K562 (cell line): ENCODE data around the gene KCTD21. TPM values are rescaled to one million over a fixed set of nuclear protein-coding genes. Genes with fewer than 3 reads are reported as not detected.

Experiments used
- ATAC-seq: fragments of 200-7000 bp; cut with Tn5 transposase; 3 replicates; pipeline ENCODE4 v1.9.1; 2020; ENCODE audit warnings: moderate library complexity
- BruUV-seq: library from RNA; stranded (reverse); fragments of 400-500 nt; replicated peaks from 2 replicates; lab custom pipeline; 2021; lab: Mats Ljungman, UMichigan
- CTCF ChIA-PET: fragments of 300-600 bp; formaldehyde crosslinking; extraction: SDS; loops from one replicate; lab custom pipeline; 2021; ENCODE audit warnings: low intra/inter-chr PET ratio; lab: Yijun Ruan, JAX
- POLR2A ChIA-PET: fragments of 300-600, 350-650 bp; sonication (Branson Sonifier 250); formaldehyde crosslinking; extraction: SDS; loops from one replicate; lab custom pipeline; 2021; ENCODE audit warnings: antibody characterized with exemption, inconsistent platforms; lab: Yijun Ruan, JAX
- DNase-seq, 4 experiments: peaks; one replicate each; pipeline versions ENCODE4 v3.0.0 to v3.0.0-alpha.2; 2011 to 2018; ENCODE audit warnings: low spot score in 3 of 4, mixed read lengths in 3 of 4; ENCODE audit errors: extremely low read depth in 1 of 4
- FAIRE-seq: peaks from 2 replicates; lab custom pipeline; 2011; peaks lifted over from hg19 to GRCh38; lab: Jason Lieb, UNC
- H2AFZ ChIP-seq: 2 replicates; pipeline ENCODE4 v1.6.0; 2011; ENCODE audit warnings: low read depth, low read length, control low read depth, inconsistent platforms
- H3K27ac ChIP-seq: fragments of 200-600 bp; 3 replicates; pipeline ENCODE4 v1.8.0; 2011; ENCODE audit warnings: low read depth, mild to moderate bottlenecking, control low read depth, inconsistent platforms, low read length, moderate library complexity, mixed read lengths; ENCODE audit errors: extremely low read depth
- H3K27me3 ChIP-seq, 2 experiments: fragments of 300-600 bp in 1 of 2; 2 replicates in 1 of 2; 3 replicates in 1 of 2; pipeline versions ENCODE4 v1.6.0 to v1.8.0; 2011; ENCODE audit warnings: inconsistent platforms in 2 of 2, low read length in 2 of 2, mild to moderate bottlenecking in 1 of 2, mixed read lengths in 1 of 2, moderate library complexity in 1 of 2; ENCODE audit not compliant: control insufficient read depth in 2 of 2, insufficient read depth in 2 of 2
- H3K36me3 ChIP-seq: fragments of 300-600 bp; 3 replicates; pipeline ENCODE4 v1.8.0; 2011; ENCODE audit warnings: mild to moderate bottlenecking, low read length, inconsistent platforms; ENCODE audit not compliant: control insufficient read depth, insufficient read depth
- H3K4me1 ChIP-seq, 2 experiments: fragments of 200-600 bp in 1 of 2; replicated peaks in 1 of 2; 2 replicates in 1 of 2; 3 replicates in 1 of 2; pipeline versions ENCODE4 v1.5.1 to v1.8.0; 2011; ENCODE audit warnings: inconsistent platforms in 2 of 2, low read length in 2 of 2, mild to moderate bottlenecking in 1 of 2, mixed read lengths in 1 of 2, moderate library complexity in 1 of 2; ENCODE audit not compliant: control insufficient read depth in 2 of 2, insufficient read depth in 2 of 2
- H3K4me2 ChIP-seq: 2 replicates; pipeline ENCODE4 v1.6.1; 2011; ENCODE audit warnings: low read length, control low read depth, inconsistent platforms, mixed read lengths; ENCODE audit not compliant: insufficient read depth
- H3K4me3 ChIP-seq: fragments of 200-600 bp; sonication (generic), shearing (Covaris generic); 2 replicates; pipeline ENCODE4 v1.5.1; 2016; ENCODE audit warnings: control low read depth, inconsistent platforms
- H3K79me2 ChIP-seq: fragments of 200-600 bp; 3 replicates; pipeline ENCODE4 v1.8.0; 2011; ENCODE audit warnings: low read length, inconsistent platforms; ENCODE audit not compliant: control insufficient read depth, insufficient read depth
- H3K9ac ChIP-seq, 2 experiments: 2 replicates each; pipeline versions ENCODE4 v1.6.0 to v1.6.1; 2011; ENCODE audit warnings: low read depth in 2 of 2, low read length in 2 of 2, control low read depth in 1 of 2, inconsistent platforms in 1 of 2, mild to moderate bottlenecking in 1 of 2, mixed read lengths in 1 of 2; ENCODE audit not compliant: insufficient read depth in 1 of 2
- H3K9me1 ChIP-seq: one replicate; pipeline ENCODE4 v1.6.0; 2011; ENCODE audit warnings: inconsistent platforms, mild to moderate bottlenecking, low read length, moderate library complexity; ENCODE audit not compliant: control insufficient read depth, insufficient read depth
- H3K9me3 ChIP-seq: replicated peaks from 2 replicates; pipeline ENCODE4 v1.5.1; 2011; ENCODE audit warnings: low read depth, low read length, inconsistent platforms; ENCODE audit not compliant: control insufficient read depth, insufficient read depth
- H4K20me1 ChIP-seq: replicated peaks from 2 replicates; pipeline ENCODE4 v1.6.1; 2011; ENCODE audit warnings: low read length, inconsistent platforms, mixed read lengths; ENCODE audit not compliant: control insufficient read depth, insufficient read depth
- ZKSCAN1 ChIP-seq: fragments of 150-350 bp; IDR thresholded peaks from 2 replicates; pipeline ENCODE4 v1.6.1; 2016; ENCODE audit warnings: low read depth, low read length
- WGBS: fragments of 100-300 bp; shearing (Covaris generic); methylation state at CpG from one replicate; pipeline ENCODE4 v1.1.6; 2016; ENCODE audit warnings: low coverage, mixed read lengths; ENCODE audit not compliant: insufficient coverage; ENCODE audit errors: missing lambda C conversion rate; 5-methylcytosine and 5-hydroxymethylcytosine counted together
- in situ Hi-C: fragments of 300-500 bp; cut with MboI; formaldehyde crosslinking; loops from 4 replicates; pipeline ENCODE4 v1.15.0; 2018; ENCODE audit warnings: inconsistent platforms, mixed read lengths
- intact Hi-C: fragments of 100-400 bp; cut with micrococcal nuclease; formaldehyde crosslinking; loops from 2 replicates; pipeline ENCODE4 v1.14.2; 2022
- polyA plus RNA-seq, 8 experiments: library from polyadenylated mRNA; depleted of rRNA in 4 of 8; stranded (reverse) in 5 of 8; unstranded in 3 of 8; fragments of >200 nt; fragmentation: Nextera tagmentation in 2 of 8; fragmentation: Illumina TruSeq in 1 of 8; extraction: Ambion mirVana in 2 of 8; extraction: Trizol in 1 of 8; gene quantifications; 2 replicates each; pipeline versions ENCODE4 v1.2.1 to v1.2.3, GENCODE V29; 2011 to 2014; ENCODE audit warnings: inconsistent platforms in 1 of 8, missing spikeins in 1 of 8
- total RNA-seq, 7 experiments: library from RNA; depleted of rRNA in 6 of 7; stranded (reverse); fragments of >200 nt in 6 of 7; fragmentation: Illumina TruSeq in 2 of 7; extraction: Trizol in 2 of 7; gene quantifications; 2 replicates each; pipeline versions ENCODE4 v1.2.1 to v1.2.3, GENCODE V29; 2011 to 2021; ENCODE audit warnings: low replicate concordance in 1 of 7
- TF ChIP-seq, protein P1 (sequence below): fragments of 450-650 bp; formaldehyde crosslinking; IDR thresholded peaks from 2 replicates; pipeline ENCODE4 v1.4.0; 2020; ENCODE audit warnings: mild to moderate bottlenecking, moderate library complexity
- TF ChIP-seq, protein P2 (sequence below): fragments of 250-450 bp; sonication (Bioruptor Pico); IDR thresholded peaks from 2 replicates; pipeline ENCODE4 v1.4.0; 2020

The KCTD21 gene
- total and polyA plus RNA-seq, 9 of the 15 experiments (the other 6 are each of a cell fraction or from before 2014, with no cell fraction given) = 0.34 to 5.4 (median 1.9) TPM

- ATAC-seq = no peak
- Histone ChIP-seq H3K27me3 (no peaks in the 10 kb centered on the region), H3K4me1 (peaks cover 4 to 17% of the 10 kb centered on the region in 2 experiments; a peak in 4 of 5 replicates), H3K9me3 (no peaks in the 10 kb centered on the region), H2AFZ (no peak overlapping the region), H3K27ac (no peak overlapping the region), H4K20me1 (no peaks in the 10 kb centered on the region), H3K4me3 (no peak overlapping the region), H3K36me3 (no peaks in the 10 kb centered on the region), H3K4me2 (no peak overlapping the region), H3K9me1 (no peaks in the 10 kb centered on the region), H3K79me2 (no peaks in the 10 kb centered on the region), H3K9ac (no peak overlapping the region)
- 63% methylated on average over 2 of the region's 2 CpGs for WGBS
- BruUV-seq = no TSS peak
- intact Hi-C loops (no loop called here), in situ Hi-C loops (no loop called here)
- FAIRE-seq = no peak
- no peak for DNase-seq
- TF ChIP-seq ZKSCAN1 = 0 out of 2 replicates have a peak, but pooled peaks have one; percentile 23
- TF ChIP-seq, protein P1, sequence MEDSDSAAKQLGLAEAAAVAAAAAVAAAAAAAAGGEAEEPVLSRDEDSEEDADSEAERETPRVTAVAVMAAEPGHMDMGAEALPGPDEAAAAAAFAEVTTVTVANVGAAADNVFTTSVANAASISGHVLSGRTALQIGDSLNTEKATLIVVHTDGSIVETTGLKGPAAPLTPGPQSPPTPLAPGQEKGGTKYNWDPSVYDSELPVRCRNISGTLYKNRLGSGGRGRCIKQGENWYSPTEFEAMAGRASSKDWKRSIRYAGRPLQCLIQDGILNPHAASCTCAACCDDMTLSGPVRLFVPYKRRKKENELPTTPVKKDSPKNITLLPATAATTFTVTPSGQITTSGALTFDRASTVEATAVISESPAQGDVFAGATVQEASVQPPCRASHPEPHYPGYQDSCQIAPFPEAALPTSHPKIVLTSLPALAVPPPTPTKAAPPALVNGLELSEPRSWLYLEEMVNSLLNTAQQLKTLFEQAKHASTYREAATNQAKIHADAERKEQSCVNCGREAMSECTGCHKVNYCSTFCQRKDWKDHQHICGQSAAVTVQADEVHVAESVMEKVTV (CRISPR knock-in tag) = no peak
- TF ChIP-seq, protein P2, sequence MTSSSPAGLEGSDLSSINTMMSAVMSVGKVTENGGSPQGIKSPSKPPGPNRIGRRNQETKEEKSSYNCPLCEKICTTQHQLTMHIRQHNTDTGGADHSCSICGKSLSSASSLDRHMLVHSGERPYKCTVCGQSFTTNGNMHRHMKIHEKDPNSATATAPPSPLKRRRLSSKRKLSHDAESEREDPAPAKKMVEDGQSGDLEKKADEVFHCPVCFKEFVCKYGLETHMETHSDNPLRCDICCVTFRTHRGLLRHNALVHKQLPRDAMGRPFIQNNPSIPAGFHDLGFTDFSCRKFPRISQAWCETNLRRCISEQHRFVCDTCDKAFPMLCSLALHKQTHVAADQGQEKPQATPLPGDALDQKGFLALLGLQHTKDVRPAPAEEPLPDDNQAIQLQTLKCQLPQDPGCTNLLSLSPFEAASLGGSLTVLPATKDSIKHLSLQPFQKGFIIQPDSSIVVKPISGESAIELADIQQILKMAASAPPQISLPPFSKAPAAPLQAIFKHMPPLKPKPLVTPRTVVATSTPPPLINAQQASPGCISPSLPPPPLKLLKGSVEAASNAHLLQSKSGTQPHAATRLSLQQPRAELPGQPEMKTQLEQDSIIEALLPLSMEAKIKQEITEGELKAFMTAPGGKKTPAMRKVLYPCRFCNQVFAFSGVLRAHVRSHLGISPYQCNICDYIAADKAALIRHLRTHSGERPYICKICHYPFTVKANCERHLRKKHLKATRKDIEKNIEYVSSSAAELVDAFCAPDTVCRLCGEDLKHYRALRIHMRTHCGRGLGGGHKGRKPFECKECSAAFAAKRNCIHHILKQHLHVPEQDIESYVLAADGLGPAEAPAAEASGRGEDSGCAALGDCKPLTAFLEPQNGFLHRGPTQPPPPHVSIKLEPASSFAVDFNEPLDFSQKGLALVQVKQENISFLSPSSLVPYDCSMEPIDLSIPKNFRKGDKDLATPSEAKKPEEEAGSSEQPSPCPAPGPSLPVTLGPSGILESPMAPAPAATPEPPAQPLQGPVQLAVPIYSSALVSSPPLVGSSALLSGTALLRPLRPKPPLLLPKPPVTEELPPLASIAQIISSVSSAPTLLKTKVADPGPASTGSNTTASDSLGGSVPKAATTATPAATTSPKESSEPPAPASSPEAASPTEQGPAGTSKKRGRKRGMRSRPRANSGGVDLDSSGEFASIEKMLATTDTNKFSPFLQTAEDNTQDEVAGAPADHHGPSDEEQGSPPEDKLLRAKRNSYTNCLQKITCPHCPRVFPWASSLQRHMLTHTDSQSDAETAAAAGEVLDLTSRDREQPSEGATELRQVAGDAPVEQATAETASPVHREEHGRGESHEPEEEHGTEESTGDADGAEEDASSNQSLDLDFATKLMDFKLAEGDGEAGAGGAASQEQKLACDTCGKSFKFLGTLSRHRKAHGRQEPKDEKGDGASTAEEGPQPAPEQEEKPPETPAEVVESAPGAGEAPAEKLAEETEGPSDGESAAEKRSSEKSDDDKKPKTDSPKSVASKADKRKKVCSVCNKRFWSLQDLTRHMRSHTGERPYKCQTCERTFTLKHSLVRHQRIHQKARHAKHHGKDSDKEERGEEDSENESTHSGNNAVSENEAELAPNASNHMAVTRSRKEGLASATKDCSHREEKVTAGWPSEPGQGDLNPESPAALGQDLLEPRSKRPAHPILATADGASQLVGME (CRISPR knock-in tag) = no peak
- ChIA-PET POLR2A (interaction anchor here (1.2 to 1.3 kb wide), 2 partner anchors 23 to 26 kb away, joined by 3 to 4 read pairs; no protein-coding TSS in a partner anchor), CTCF (no interaction called here)
These were observed 24.6 kb downstream of the KCTD21 start for GRCh38 chr11:78163828-78164227.
